ENCODE data around the gene RYR3.

The RYR3 gene

DNA sequence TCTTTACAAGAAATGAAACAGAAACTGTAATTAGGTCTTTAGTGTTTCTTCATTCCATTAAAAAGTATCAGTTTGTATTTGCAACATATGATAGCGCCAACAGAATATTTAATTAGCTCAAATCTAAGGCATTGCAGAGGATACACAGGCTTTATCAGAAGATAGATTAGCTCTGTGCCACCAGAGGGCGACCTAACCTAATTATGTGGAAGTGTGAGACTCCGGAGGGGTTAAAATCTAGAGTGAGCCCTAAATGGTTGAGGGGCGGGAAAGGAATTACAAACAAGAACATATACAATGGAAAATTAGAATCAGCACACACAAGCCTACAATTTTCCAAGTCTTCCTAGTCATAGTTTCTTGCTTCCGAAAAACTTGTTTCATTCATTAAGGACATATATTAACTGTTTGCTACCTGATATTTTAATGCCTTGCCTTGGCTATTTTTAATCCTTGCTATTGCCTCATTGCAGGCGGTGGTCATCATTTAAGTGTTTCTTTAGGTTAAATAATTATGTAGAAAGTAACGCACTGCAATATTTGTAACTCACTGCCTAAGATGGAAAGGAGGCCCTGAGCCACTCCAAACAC, 18.0 kb upstream of the RYR3 start:
- Histone ChIP-seq H3K27ac (no peak overlapping the region), H3K9ac (no peak overlapping the region), H3K4me3 (IDR thresholded peaks at IDR 0.05; ENCODE audit: insufficient read depth, low read depth, low read length) (no peak overlapping the region), H3K27me3 (ENCODE audit: insufficient read depth, low read depth) (no peaks in the 10 kb centered on the region), H3K79me2 (ENCODE audit: insufficient read depth, low read depth) (no peaks in the 10 kb centered on the region), H2AFZ (ENCODE audit: low read depth) (no peak overlapping the region), H3K4me1 (ENCODE audit: low read depth, poor library complexity, severe bottlenecking) (no peaks in the 10 kb centered on the region), H3K4me2 (no peak overlapping the region), H3K36me3 (ENCODE audit: insufficient read depth) (no peaks in the 10 kb centered on the region), H4K20me1 (ENCODE audit: insufficient read depth) (no peaks in the 10 kb centered on the region)
- TF ChIP-seq CTCF (conservative IDR thresholded peaks at IDR 0.05; ENCODE audit: low read depth, low read length) = peak; percentile 92

GRCh38 chr15:33293713-33294334, 16.9 kb upstream of the RYR3 start:
- Histone ChIP-seq H3K36me3 (ENCODE audit: insufficient read depth) (no peaks in the 10 kb centered on the region), H2AFZ (ENCODE audit: low read depth) (no peak overlapping the region), H3K27ac (no peak overlapping the region), H4K20me1 (ENCODE audit: insufficient read depth) (no peaks in the 10 kb centered on the region), H3K4me2 (no peak overlapping the region), H3K4me3 (IDR thresholded peaks at IDR 0.05; ENCODE audit: insufficient read depth, low read depth, low read length) (no peak overlapping the region), H3K27me3 (ENCODE audit: insufficient read depth, low read depth) (no peaks in the 10 kb centered on the region), H3K9ac (no peak overlapping the region), H3K4me1 (ENCODE audit: low read depth, poor library complexity, severe bottlenecking) (no peaks in the 10 kb centered on the region), H3K79me2 (ENCODE audit: insufficient read depth, low read depth) (no peaks in the 10 kb centered on the region)
- no peak for TF ChIP-seq CTCF (conservative IDR thresholded peaks at IDR 0.05; ENCODE audit: low read depth, low read length)

GRCh38 chr15:33296050-33296449, 14.7 kb upstream of the RYR3 start:
- no peak for TF ChIP-seq CTCF (conservative IDR thresholded peaks at IDR 0.05; ENCODE audit: low read depth, low read length)
- no peaks in the 10 kb centered on the region for H3K79me2 ChIP-seq (ENCODE audit: insufficient read depth, low read depth)
- H4K20me1 ChIP-seq (ENCODE audit: insufficient read depth) = no peaks in the 10 kb centered on the region
- H3K4me1 ChIP-seq (ENCODE audit: low read depth, poor library complexity, severe bottlenecking) = no peaks in the 10 kb centered on the region
- no peaks in the 10 kb centered on the region for H3K27me3 ChIP-seq (ENCODE audit: insufficient read depth, low read depth)
- no peak overlapping the region for H3K4me3 ChIP-seq (IDR thresholded peaks at IDR 0.05; ENCODE audit: insufficient read depth, low read depth, low read length)
- H2AFZ ChIP-seq (ENCODE audit: low read depth) = no peak overlapping the region
- no peak overlapping the region for H3K4me2 ChIP-seq
- no peaks in the 10 kb centered on the region for H3K36me3 ChIP-seq (ENCODE audit: insufficient read depth)
- no peak overlapping the region for H3K9ac ChIP-seq
- H3K27ac ChIP-seq = no peak overlapping the region

- Histone ChIP-seq H3K27ac (no peak overlapping the region), H3K9ac (no peak overlapping the region), H3K27me3 (ENCODE audit: insufficient read depth, low read depth) (no peaks in the 10 kb centered on the region), H3K79me2 (ENCODE audit: insufficient read depth, low read depth) (no peaks in the 10 kb centered on the region), H3K4me1 (ENCODE audit: low read depth, poor library complexity, severe bottlenecking) (no peaks in the 10 kb centered on the region), H3K4me2 (no peak overlapping the region), H3K36me3 (ENCODE audit: insufficient read depth) (no peaks in the 10 kb centered on the region), H4K20me1 (ENCODE audit: insufficient read depth) (no peaks in the 10 kb centered on the region), H3K4me3 (IDR thresholded peaks at IDR 0.05; ENCODE audit: insufficient read depth, low read depth, low read length) (no peak overlapping the region), H2AFZ (ENCODE audit: low read depth) (no peak overlapping the region)
- no peak for TF ChIP-seq CTCF (conservative IDR thresholded peaks at IDR 0.05; ENCODE audit: low read depth, low read length)
Measured at GRCh38 chr15:33296856-33297255, 13.9 kb upstream of the RYR3 start.
